ENCODE data around the gene CHERP. TPM values are rescaled to one million over a fixed set of nuclear protein-coding genes. Genes with fewer than 3 reads are reported as not detected.

The CHERP gene
- 27.7 to 33.4 TPM (median 31.9 TPM) in 5 replicates for total RNA-seq (2022; extraction: Qiagen RNA extraction)

GRCh38 chr19:16542045-16542909, at the start of gene CHERP:
Gene CHERP (minus strand): TSS chr19:16542437. CDS start chr19:16542378, 59 bp downstream.

GRCh38 chr19:16572332-16573211, 30.3 kb upstream of the CHERP start, which contains the start of gene SLC35E1:
Gene SLC35E1 (minus strand): TSS chr19:16572415. CDS start chr19:16572364, 51 bp downstream.

GRCh38 chr19:16495982-16496612, 46.1 kb downstream of the CHERP start, which contains the start of the genes C19orf44 and CALR3:
Gene C19orf44 (plus strand): TSS chr19:16496394. CDS start chr19:16500793, 4,399 bp downstream.
Gene CALR3 (minus strand): TSS chr19:16496167. CDS start chr19:16496129, 38 bp downstream.

Other genes starting within 250 kb of the CHERP start
- gene KLF2, start 217.6 kb downstream of the CHERP start, total RNA-seq (2022; extraction: Qiagen RNA extraction) = 15.9 to 26.8 TPM (median 24.3 TPM) in 5 replicates
- gene EPS15L1, start 70.5 kb downstream of the CHERP start, total RNA-seq (2022; extraction: Qiagen RNA extraction) = 14.4 to 16.5 TPM (median 16.3 TPM) in 5 replicates
- gene CALR3, start 46.3 kb downstream of the CHERP start, total RNA-seq (2022; extraction: Qiagen RNA extraction) = not detected in 5 replicates
- 2.7 to 3.4 TPM (median 3.3 TPM) in 5 replicates for gene C19orf44, start 46.0 kb downstream of the CHERP start, total RNA-seq (2022; extraction: Qiagen RNA extraction)
- gene SLC35E1, start 30.0 kb upstream of the CHERP start, total RNA-seq (2022; extraction: Qiagen RNA extraction) = 17.9 to 21.3 TPM (median 19.1 TPM) in 5 replicates
- 3.5 to 6.0 TPM (median 5.1 TPM) in 5 replicates for gene MED26, start 85.8 kb upstream of the CHERP start, total RNA-seq (2022; extraction: Qiagen RNA extraction)
- 68.0 to 85.7 TPM (median 73.9 TPM) in 5 replicates for gene SMIM7, start 117.7 kb upstream of the CHERP start, total RNA-seq (2022; extraction: Qiagen RNA extraction)
- 1.2 to 1.5 TPM (median 1.3 TPM) in 5 replicates for gene TMEM38A, start 118.7 kb upstream of the CHERP start, total RNA-seq (2022; extraction: Qiagen RNA extraction)
- gene NWD1, start 177.4 kb upstream of the CHERP start, total RNA-seq (2022; extraction: Qiagen RNA extraction) = not detected in 5 replicates